ENCODE data around the gene ORAI3. TPM values are rescaled to one million over a fixed set of nuclear protein-coding genes. Genes with fewer than 3 reads are reported as not detected.

ORAI3 gene
- total RNA-seq, 1 experiment from 2014 or later = 26.9 TPM

DNA sequence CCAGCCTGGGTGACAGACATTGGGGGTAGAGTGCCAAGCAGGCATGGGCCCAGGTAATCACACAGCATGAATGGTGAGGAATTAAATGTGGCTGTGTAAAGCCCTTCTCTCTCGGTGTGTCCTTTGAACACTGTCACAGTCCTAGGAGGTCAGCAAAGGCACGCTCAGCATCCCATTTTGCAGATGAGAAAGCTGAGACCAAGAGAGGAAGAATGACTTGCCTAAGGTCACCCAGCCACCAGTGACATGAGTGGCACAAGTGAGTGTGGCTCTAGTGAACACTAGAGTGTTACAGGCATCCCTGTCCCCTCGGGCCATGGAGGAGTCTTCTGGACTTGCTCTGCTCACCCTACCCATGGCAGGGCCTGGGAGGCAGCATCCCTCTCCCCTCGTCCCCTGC is 41.8 kb upstream of the ORAI3 start:
- no peak for TF ChIP-seq SIN3A (IDR thresholded peaks at IDR 0.05; ENCODE audit: borderline replicate concordance, insufficient read depth, low read depth, low read length)
- no peak for TF ChIP-seq TCF7L2 (IDR thresholded peaks at IDR 0.05; ENCODE audit: low read depth, low read length)
- TF ChIP-seq, protein P1, sequence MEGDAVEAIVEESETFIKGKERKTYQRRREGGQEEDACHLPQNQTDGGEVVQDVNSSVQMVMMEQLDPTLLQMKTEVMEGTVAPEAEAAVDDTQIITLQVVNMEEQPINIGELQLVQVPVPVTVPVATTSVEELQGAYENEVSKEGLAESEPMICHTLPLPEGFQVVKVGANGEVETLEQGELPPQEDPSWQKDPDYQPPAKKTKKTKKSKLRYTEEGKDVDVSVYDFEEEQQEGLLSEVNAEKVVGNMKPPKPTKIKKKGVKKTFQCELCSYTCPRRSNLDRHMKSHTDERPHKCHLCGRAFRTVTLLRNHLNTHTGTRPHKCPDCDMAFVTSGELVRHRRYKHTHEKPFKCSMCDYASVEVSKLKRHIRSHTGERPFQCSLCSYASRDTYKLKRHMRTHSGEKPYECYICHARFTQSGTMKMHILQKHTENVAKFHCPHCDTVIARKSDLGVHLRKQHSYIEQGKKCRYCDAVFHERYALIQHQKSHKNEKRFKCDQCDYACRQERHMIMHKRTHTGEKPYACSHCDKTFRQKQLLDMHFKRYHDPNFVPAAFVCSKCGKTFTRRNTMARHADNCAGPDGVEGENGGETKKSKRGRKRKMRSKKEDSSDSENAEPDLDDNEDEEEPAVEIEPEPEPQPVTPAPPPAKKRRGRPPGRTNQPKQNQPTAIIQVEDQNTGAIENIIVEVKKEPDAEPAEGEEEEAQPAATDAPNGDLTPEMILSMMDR (IDR thresholded peaks at IDR 0.05) = no peak
- TF ChIP-seq POLR2AphosphoS5 (IDR thresholded peaks at IDR 0.05; ENCODE audit: low read depth, low read length) = no peak
- TF ChIP-seq, protein P2, sequence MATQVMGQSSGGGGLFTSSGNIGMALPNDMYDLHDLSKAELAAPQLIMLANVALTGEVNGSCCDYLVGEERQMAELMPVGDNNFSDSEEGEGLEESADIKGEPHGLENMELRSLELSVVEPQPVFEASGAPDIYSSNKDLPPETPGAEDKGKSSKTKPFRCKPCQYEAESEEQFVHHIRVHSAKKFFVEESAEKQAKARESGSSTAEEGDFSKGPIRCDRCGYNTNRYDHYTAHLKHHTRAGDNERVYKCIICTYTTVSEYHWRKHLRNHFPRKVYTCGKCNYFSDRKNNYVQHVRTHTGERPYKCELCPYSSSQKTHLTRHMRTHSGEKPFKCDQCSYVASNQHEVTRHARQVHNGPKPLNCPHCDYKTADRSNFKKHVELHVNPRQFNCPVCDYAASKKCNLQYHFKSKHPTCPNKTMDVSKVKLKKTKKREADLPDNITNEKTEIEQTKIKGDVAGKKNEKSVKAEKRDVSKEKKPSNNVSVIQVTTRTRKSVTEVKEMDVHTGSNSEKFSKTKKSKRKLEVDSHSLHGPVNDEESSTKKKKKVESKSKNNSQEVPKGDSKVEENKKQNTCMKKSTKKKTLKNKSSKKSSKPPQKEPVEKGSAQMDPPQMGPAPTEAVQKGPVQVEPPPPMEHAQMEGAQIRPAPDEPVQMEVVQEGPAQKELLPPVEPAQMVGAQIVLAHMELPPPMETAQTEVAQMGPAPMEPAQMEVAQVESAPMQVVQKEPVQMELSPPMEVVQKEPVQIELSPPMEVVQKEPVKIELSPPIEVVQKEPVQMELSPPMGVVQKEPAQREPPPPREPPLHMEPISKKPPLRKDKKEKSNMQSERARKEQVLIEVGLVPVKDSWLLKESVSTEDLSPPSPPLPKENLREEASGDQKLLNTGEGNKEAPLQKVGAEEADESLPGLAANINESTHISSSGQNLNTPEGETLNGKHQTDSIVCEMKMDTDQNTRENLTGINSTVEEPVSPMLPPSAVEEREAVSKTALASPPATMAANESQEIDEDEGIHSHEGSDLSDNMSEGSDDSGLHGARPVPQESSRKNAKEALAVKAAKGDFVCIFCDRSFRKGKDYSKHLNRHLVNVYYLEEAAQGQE (IDR thresholded peaks at IDR 0.05; ENCODE audit: insufficient read depth in 1 of 2, low read depth in 2 of 2, low read length in 1 of 2) = no peak
- in situ Hi-C loops (cut with HindIII; ENCODE audit: low pct_unique_long_range_greater_than_20kb, low sequenced_read_pairs) = no loop called here
- DNase-seq (ENCODE audit: low read depth, low spot score) (no peak), ATAC-seq (no peak)
- H3K9me3 ChIP-seq (ENCODE audit: control insufficient read depth, insufficient read depth, low read depth, low read length) = no peaks in the 10 kb centered on the region
- POLR2A ChIA-PET = no interaction called here
- no TSS peak for BruUV-seq (replicated peaks)
- H3K27me3 ChIP-seq (ENCODE audit: control insufficient read depth, insufficient read depth, low read length) = no peaks in the 10 kb centered on the region
- H3K4me3 ChIP-seq (ENCODE audit: low read depth in 2 of 2, low read length in 2 of 2) = no peak overlapping the region
- no peak overlapping the region for H3K27ac ChIP-seq (ENCODE audit: low read length)
- H3K36me3 ChIP-seq (ENCODE audit: control insufficient read depth, insufficient read depth, low read length) = no peaks in the 10 kb centered on the region
- intact Hi-C loops (cut with micrococcal nuclease; ENCODE audit: unreplicated experiment) = loop anchor here (10.0 kb wide), 1 partner anchor 62 kb away; no protein-coding TSS in a partner anchor
- 0 out of 2 replicates have a peak, but pooled peaks cover 3% of the 10 kb centered on the region for H3K4me1 ChIP-seq (ENCODE audit: control insufficient read depth, insufficient read depth, low read length)
- CTCF ChIA-PET = no interaction called here

DNA sequence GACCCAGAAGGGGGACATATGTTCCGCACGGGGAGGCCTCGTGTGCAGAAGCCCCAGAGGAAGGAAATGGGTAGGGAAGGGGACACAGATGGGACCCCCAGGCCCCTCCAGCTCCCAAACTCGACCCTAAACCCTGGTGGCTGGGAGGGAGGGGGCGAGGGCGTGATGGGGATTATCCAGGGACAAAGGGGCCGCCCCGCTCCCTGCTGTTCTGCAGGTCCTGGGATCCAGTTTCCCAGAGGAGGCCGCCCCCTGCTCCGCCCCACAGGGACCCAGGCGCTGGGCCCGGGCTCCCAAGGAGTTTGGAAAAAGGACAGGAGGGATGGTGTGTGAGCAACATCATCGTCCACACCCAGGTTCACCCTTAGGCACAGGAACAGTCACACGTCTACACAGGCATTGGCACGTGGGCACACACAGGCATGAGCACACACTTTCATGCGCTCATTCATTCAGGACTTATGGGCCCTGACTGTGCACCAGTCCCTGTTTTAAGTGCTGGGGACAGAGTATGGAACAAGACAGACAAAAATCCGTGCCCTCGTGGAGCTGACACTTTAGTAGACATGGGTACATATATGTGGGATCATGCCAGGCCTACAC is 38.3 kb upstream of the ORAI3 start:
- Histone ChIP-seq H3K27ac (ENCODE audit: low read length) (no peak overlapping the region), H3K36me3 (ENCODE audit: control insufficient read depth, insufficient read depth, low read length) (no peaks in the 10 kb centered on the region), H3K4me1 (ENCODE audit: control insufficient read depth, insufficient read depth, low read length) (0 out of 2 replicates have a peak, but pooled peaks cover 3% of the 10 kb centered on the region), H3K4me3 (ENCODE audit: low read depth in 2 of 2, low read length in 2 of 2) (no peak overlapping the region), H3K27me3 (ENCODE audit: control insufficient read depth, insufficient read depth, low read length) (no peaks in the 10 kb centered on the region), H3K9me3 (ENCODE audit: control insufficient read depth, insufficient read depth, low read depth, low read length) (no peaks in the 10 kb centered on the region)
- intact Hi-C loops (cut with micrococcal nuclease; ENCODE audit: unreplicated experiment) = no loop called here
- CTCF ChIA-PET = no interaction called here
- ATAC-seq (no peak), DNase-seq (ENCODE audit: low read depth, low spot score) (no peak)
- BruUV-seq (replicated peaks) = no TSS peak
- in situ Hi-C loops (cut with HindIII; ENCODE audit: low pct_unique_long_range_greater_than_20kb, low sequenced_read_pairs) = no loop called here
- POLR2A ChIA-PET = no interaction called here
- no peak for TF ChIP-seq SIN3A (IDR thresholded peaks at IDR 0.05; ENCODE audit: borderline replicate concordance, insufficient read depth, low read depth, low read length)
- TF ChIP-seq, protein P2 (IDR thresholded peaks at IDR 0.05; ENCODE audit: insufficient read depth in 1 of 2, low read depth in 2 of 2, low read length in 1 of 2) = no peak
- TF ChIP-seq, protein P1 (IDR thresholded peaks at IDR 0.05) = no peak
- no peak for TF ChIP-seq POLR2AphosphoS5 (IDR thresholded peaks at IDR 0.05; ENCODE audit: low read depth, low read length)
- TF ChIP-seq TCF7L2 (IDR thresholded peaks at IDR 0.05; ENCODE audit: low read depth, low read length) = no peak

All from Panc1 (cell line).